Ecto neural progenitor cell (in vitro differentiated cells): ENCODE measurements around the gene ZDHHC22.
A peak's percentile ranks its signal among the peaks of the same experiment; 100 is the strongest.

Source experiments
- DNase-seq: peaks from one replicate; pipeline ENCODE4 v3.0.0-alpha.2; 2018; ENCODE audit warnings: low spot score

ZDHHC22 gene

DNA sequence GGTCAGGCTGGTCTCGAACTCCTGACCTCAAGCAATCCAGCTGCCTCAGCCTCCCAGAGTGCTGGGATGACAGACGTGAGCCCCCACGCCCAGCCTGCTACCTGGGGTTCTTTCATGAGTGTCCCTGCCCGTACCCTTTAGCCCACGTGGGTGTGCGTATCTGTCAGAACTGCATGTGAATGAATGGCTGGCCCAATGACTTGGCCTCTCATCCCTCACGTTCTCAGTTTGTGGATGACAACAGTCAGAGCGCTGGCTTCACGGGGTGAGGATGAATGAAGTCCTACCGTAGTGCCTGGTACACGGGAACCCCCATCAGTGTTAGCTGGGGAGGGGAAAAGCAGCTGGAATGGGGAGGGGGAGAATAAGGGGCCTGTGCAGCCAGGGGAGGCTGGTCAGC is 16.1 kb upstream of the ZDHHC22 start:
- no peak for DNase-seq

DNA sequence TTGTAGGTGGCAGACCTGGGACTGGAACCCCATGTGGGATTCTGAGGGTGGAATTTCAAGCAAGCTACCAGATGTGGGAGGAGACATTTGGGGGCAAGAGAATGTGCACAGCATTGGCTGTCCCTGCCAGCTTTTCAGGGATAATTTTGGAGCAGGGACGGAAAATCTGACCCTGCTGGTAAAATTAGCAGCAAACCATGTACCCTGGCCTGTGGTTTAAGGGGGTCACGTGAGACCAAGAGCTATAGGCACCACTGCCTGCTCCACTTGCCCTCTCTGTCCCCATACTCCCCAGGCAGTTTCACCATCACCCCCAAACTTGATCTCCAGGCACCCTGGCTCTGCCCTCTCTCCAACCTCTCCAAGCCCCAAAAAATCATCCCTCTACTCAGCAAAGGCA is 13.5 kb upstream of the ZDHHC22 start:
- DNase-seq: no peak

DNA sequence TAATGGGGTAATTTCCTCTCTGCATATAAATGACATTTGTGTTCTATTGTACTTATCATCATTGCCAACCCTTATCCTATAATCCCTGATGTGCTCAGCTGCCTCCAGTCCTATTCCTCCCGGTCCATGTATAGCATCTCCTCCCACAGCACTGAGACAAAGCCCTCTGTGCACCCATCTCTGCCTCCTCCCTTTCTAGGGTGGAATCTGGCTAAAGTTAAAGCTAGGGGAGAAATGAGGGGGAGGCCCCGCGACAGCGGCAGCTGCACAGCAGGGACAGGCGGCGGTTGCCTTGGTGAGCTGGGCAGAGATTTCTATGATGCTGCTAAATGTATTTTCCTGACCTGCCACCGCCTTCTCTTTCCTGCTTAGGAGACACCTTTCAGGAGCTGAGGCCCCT is 12.8 kb upstream of the ZDHHC22 start:
- DNase-seq: no peak

DNA sequence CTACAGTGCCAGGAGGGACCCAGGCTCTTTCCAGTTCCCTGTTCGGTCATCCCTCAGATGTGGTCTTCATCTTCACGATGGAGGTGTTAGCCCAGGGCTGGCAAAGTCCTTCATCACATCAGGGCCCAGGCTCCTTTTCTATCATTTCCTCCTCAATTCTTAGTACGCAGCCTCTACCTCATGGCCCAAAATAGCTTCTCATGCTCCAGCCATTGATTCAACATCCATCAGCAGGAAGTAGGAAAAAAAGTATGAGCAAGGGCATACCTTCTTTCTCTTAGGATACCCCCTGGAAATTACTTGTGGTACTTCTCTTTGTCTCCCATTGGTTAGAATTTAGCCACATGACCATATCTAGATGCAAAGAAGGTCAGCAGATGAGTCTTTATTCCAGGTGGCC is 12.2 kb upstream of the ZDHHC22 start:
- no peak for DNase-seq

DNA sequence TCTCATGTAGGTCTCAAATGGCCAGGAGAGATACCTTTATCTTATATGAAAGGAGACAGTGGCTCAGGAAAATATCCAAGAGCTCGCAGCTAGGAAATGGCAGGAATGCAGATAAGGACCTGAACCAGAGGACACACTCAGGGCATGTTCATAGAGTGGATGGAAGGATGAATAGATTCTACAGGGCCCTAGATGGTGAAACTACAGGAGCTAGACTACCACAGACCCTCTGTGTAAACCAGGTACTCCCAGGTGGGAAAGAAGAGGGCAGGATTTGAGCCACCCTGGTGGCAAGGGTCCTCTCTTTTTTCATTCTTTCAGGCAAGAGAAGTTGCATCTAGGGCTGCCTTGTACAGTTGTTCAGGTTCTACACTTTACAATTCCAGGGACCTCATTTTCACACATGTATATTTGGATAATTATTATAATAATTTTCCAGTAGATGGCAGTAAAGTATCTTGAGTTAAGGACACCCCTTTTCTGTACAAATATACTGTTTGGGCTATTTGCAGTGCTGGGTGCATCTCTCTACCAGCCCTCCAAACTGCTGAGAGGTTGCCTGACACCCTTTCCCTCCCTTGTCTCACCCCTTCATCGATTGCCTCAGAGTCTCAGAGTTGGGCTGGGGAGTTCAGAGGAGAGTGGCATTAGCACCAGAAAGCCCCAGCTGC is 10.5 kb upstream of the ZDHHC22 start:
- no peak for DNase-seq

DNA sequence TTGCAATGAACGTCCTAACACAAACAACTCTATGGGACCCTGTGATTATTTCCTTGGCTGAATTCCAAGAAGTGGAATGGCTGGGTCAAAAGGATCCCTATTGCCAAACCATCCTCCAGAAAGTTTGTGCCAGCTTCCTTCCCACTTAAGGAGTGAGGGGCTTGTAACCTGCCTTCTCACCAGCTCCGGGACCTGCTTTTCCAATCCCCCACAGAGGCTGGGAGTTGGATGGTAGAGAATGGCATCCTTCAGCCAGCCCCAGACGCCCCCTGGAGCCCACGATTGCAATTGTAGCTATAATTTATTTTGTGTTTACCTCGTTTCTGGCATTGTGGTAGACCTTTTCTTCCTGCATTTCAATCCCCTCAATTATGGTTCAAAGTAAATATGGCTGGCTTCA is 9.7 kb upstream of the ZDHHC22 start:
- DNase-seq: peak; percentile 63

DNA sequence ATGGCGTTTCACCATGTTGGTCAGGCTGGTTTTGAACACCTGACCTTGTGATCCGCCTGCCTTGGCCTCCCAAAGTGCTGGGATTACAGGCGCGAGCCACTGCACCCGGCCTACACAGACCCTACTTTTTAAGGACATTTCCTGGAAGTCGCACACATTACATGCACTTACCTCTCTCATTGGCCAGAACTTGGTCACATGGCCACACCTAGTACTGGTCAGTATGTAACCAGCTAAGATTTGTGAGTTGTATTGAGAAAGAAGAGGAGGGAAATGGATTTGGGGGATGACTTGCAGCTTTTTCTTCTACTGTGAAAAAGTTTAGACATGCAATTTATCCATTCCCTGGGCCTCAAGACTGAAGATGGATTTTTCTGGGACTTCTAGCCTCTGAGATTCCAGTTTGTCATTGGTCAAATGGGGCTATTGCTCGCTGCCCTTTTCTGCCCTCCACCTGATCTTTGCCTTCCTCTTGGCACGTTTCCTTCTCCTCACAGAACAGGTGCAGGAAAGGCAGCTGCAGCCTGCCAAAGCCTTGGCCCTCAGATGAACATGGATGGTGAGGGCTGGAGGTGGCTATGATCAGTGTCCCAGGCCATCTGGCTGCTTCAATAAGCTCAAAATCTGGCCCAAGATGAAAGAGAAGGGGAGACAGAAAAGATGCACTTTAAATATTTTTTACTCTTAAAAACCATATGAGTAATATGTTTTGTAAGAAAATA is 7.1 kb upstream of the ZDHHC22 start:
- no peak for DNase-seq

DNA sequence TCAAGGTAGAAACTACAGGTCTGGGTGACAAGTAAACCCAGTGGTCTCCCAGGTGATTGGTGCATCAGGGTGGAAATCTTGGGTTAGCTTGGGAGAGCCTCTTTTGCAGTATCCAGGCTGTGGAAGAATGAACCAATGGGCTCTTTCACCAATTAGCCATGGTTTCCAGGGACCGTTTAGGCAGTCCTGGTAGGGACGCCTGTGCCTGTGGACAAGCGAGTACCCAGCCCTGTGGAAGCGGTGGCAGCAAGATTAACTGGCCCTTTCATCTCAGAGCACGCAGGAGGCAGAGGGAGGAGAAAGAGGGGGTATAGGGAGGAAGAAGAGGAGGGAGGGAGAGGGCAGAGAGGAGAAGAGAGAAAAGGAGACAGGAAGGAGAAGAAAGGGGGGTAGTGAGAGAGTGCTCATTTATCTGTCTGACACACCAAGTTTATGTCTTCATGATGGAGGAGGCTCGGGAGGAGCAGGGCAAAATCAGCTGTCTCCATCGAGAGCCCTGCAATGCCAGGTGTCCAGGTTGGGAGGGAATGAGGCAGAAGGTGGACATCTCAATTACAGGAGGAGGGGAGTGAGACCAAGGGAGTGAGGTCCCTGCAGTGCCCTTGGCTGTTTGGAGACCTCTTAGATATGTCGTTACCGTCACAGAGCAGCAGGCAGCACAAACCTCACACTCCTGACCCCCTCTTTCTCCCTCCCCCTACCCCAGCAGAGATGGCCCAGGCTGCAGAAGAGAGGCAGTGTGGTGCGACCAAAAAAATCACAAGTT is 4.6 kb upstream of the ZDHHC22 start:
- DNase-seq: no peak

DNA sequence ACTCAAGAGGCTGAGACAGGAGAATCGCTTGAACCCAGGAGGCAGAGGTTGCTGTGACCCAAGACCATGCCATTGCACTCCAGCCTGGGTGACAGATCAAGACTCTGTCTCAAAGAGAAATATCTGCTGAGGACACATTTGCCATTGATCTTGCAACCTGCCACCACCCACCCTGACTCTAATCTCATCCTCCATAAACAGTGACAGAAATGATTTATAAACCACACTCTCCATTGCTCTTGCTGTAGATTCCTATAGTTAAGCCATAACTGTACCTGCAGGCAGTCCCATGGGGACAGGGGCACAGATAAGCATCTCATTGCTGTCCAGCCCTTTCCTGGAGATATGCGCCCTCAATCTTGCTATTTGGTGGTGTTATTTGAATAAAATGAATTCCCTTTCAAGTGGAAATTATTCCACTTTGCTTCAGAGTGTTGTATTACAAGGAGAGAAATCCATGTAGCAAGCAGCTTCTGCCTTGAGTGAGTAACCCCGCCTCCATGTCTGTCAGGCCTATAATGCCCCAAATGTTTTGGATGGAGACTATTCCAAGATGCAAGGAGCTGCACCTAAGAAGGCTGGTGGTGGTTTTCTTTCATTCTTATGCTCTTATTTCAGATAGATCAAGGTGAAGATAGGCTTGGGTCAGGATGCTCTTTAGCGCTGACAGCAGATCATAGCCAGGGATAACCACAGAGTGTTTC is 3.0 kb upstream of the ZDHHC22 start:
- DNase-seq: no peak

DNA sequence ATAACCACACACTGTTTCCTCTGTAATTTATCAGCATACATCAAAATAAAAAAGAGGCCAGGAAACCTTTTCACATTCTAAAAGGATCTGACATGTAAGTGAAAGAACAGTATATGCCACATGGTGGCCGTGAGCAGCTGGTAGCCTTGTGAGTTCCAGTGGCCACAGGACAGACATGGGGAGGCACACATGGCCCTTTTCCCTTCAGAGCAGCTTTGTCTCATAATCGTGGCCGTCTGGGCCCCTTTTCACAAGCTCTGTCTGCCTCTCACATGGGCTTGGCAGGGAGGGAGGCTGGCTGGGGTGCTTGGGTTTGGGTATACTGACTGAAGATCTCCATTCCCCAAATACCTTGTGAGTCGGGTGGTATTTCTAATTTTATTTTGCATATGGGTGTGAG is 1.5 kb upstream of the ZDHHC22 start:
- no peak for DNase-seq

DNA sequence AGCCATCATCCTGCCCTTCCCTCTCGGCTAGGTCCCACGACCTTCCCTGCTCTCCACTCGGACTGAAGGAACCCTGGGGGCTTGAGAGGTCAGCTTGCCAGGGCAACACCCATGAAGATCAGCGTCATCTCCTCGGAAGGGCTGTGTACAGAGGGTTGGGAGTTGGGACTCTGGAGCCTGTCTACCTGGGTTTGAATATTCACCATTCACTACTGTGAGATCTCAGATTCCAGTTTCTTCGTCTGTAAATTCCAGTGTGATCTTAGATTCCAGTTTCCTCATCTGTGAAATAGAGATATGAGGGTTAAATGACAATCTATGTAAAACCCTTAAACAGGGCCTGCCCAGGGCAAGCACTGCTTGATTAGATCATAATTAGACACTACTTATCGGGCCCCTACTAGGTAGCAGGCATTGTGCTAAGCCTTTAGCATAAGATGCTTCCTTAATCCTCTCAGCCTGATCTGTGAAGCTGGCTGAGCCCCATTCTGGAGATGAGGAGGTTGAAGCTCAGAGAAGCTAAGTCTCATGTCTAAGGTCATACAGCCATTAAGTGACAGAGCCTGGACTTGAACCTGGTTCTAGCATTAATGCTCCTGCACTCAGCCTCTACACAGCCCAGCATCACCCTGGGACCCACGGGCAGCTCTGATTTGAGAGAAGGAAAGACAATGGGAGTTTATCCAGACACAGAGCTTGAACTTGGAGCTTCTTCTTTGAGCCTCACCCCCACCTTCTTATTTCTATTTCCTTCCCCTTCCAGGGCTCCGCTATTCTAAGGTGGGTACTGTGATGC is 612 bp upstream of the ZDHHC22 start:
- no peak for DNase-seq

DNA sequence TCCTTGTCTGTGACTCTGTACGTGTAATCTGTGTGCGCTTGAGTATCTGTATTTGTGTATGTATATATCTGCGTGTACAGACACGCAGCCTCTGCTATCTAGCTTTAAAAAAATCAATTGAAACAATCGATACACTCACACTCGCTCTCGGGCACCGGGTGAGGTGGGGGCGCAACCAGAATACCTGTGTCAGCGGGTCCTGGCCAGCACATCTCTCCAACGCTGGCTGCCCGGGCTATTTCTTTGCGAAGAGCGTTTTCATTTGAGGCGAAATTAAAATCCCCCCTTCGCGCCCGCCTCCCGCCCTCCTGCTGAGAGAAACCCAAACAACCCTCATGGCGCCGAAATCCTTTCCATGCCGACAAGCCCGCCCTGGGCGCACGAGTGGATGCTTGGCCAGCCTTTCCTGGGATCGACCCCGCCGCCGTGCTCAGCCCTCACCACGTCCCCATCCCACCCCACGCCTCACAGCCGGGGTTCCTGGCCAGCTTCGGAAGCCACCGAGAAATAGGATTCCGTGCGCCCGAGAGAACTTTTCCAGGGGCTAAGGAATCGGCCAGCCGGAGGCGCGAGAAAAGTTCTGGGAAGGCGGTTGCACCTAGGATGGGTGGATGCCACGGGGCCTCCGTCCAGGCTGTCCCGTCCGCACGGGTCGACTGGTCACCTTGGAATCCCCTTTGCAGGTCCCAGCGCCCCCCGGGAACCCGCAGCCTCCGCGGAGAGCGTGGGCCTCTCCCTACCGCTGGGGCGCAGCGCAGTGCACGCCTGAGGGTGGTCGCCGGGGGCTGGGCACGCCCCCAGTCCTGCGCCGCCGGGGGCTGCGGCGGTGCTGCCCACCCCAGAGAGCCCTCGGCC is 1.0 kb downstream of the ZDHHC22 start:
- no peak for DNase-seq

DNA sequence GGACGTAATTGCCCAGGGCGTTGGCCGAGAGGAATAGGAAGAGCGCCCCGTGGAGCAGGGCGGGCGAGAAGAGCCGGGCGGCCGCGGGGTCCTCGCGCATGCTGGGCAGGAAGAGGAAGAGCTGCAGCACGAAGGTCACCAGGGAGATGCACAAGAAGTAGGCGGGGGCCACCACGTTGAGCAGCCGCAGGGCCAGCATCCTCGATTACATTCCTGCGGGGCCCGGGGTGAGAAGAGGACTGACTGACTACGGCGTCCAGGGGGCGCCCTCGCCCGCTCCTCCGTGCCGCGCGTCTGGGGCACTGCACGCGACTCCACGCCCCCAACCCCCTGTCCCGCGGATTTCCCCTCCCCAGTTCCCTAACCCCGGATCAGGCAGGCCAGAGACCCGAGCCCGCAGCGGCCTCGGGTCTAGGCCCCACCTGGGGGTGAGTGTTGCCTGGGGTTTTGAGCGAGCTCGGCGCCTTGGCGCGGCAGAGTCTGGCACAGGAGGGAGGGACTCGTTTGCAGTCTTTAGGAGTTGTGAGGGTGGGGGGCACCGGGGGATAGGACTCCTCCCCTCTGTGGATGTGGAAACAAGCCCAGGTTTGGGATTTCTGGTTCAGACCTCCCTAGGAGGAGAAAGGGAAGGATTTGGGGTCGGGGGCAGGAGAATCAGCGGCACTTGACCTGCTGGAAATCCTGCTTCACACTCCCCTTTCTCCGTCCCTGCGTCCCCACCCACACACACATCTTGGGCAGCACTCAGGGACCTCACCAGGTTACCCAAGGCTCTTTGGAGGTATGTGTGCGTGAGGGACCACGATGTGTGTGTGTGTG is 1.8 kb downstream of the ZDHHC22 start:
- DNase-seq: peak; percentile 91

DNA sequence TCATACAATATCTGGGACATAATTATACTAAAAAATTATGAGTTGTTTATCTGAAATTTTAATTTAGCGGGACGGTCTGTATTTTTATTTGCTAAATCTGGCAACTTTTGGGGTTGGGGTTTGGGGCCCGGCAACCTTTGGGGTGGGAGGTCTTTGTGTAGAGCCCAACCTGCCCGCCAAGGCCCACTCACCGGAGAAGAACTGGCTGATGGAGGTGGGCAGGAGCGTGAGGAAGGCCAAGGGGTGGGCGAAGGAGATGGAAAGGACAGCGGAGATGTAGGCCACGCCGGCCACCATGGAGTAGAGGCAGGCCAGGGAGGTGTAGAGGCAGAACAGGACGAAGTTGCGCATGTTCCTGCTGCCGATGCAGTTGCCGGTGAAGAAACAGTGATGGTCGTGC is 2.6 kb downstream of the ZDHHC22 start:
- DNase-seq: no peak

DNA sequence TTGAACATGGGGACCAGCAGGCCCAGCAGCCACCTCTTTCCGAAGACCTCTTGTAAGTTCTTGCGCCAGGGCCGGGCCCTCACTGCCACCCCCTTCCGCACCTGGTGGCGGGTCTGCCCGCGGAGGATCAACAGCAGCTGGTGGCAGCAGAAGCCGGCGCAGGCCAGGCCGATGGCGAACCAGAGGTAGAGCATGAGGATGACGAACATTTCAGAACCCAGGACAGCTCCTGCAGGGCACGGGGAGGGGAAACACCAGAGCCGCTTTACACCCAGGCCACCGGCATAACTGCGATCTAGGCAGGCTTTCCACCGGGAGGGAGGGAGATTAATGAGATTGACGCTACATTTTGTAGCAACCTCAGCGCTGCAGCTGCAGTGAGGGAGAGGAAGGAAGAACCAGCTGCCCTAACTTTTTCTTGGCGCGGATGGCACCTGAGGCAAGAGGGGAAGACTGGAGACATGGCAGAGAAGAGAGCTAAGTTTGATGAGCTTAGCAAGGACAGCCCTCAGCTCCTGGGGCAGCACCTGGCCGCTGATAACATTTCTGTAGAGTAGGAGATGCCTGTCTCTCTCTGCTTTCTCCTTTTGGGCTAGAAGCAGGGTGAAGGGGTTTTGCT is 7.8 kb downstream of the ZDHHC22 start:
- DNase-seq: peak; percentile 91

DNA sequence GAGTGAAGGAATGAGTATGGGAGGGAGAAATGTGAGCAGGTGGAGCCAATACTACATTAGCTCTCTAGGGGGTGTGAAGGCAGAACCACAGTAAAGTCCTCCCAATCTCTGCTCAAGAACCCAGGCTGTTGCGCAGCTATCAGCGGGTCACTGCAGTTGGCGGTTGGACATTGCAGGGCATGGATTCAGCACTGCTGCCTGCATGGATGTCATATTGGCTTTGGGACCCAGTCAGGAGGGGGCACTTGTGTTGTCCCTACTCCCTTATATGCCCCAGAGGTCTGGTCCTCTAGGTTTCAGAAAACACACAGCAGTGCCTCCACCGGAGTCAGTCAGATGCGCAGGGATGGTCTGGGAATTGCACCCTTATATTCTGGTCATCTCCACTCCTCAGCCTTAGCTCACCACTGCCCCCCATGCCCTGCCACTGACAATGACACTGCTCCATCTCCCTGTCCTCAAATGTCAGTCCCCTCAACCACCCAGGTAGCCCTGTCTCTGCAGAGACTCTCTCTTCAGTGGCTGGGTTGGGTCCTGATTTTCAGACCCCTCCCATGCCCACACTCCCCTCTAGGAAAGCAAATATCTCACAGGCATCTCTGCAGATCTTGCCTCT is 9.6 kb downstream of the ZDHHC22 start:
- no peak for DNase-seq

DNA sequence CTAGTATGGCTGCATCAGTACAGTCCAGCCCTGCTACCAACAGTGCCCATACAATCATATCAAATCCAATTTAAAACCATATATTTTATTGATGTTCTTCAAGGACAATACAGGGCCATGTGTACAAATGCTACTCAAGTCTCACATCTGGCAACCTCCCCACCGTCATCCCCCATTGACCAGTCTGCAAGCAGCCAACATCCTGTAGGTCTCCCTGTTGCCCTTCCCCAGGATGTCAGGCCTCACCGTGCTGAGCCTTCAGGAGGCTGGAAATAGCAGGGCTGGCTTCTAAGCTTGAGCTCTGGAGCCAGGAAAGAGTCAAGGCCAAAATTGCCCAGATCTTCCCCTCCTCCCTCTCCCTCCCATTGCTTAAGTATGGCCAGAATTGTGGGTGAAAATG is 10.4 kb downstream of the ZDHHC22 start:
- no peak for DNase-seq

DNA sequence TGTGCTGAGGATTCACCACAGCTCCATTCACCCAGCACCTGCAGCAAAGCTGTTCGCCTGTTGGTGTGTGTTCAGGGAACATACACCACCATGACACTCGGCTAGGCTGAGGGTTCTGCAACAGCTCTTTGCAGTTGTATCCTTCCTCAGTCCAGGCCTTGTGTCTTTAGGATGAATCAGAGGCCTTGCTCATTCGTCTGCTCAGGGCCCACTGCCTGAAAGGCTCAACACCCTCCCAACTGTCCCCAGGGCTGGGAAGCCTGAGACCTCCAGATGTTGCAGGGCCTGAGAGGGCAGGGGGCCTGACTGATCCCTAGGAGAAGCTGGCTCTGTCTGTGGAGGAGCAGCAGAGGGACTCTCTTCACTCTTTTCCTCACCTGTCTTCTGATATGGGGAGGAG is 11.2 kb downstream of the ZDHHC22 start:
- DNase-seq: no peak

DNA sequence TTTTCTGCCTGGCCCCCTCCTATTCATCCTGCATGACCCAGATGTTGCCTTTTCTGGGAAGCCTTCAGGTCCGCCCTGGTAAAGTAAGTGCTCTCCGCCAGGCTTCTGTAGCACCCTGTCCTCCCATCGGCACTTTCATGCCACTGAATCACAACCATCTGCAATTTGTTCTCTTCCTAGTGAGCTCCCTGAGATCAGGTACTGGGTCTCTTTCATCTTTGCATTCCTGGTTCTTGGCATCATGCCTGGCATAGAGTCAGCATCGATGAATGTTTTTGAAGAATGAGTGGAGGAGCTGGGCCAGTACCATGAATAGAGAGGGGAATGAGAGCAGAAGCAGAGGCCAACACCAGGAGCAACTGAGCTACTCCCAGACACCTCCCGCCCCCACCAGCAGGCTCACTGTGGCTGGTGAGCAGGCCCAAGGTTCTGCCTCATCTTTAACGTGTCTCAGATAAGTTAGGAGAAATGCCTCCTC is 13.1 kb downstream of the ZDHHC22 start:
- no peak for DNase-seq
